Upper lobe of right lung (tissue), 1 donor: ENCODE results near the gene GXYLT2. TPM values are rescaled to one million over a fixed set of nuclear protein-coding genes. Genes with fewer than 3 reads are reported as not detected.

ENCODE experiments used
- ATAC-seq: fragments of 200-7000 bp; cut with Tn5 transposase; one replicate; pipeline ENCODE4 v1.9.1; 2020; ENCODE audit warnings: mild to moderate bottlenecking, moderate library complexity
- DNase-seq: peaks from one replicate; pipeline ENCODE4 v3.0.0-alpha.2; 2020
- H3K27ac ChIP-seq: fragments of 200-600 bp; one replicate; pipeline ENCODE4 v1.8.0; 2022
- H3K27me3 ChIP-seq: fragments of 200-600 bp; one replicate; pipeline ENCODE4 v1.8.0; 2022; ENCODE audit warnings: mild to moderate bottlenecking
- H3K36me3 ChIP-seq: fragments of 200-600 bp; one replicate; pipeline ENCODE4 v1.8.0; 2022
- H3K4me1 ChIP-seq: fragments of 200-600 bp; one replicate; pipeline ENCODE4 v1.8.0; 2022
- H3K4me3 ChIP-seq: fragments of 200-600 bp; one replicate; pipeline ENCODE4 v1.8.0; 2022; ENCODE audit warnings: mild to moderate bottlenecking
- H3K9me3 ChIP-seq: fragments of 200-600 bp; one replicate; pipeline ENCODE4 v1.8.0; 2022
- CTCF ChIP-seq: fragments of 200-600 bp; IDR thresholded peaks from one replicate; pipeline ENCODE4 v1.8.0; 2022; ENCODE audit warnings: antibody characterized with exemption
- intact Hi-C: fragments of 100-400 bp; cut with DNase I; formaldehyde crosslinking; loops from one replicate; pipeline ENCODE4 v1.11.0; 2022
- total RNA-seq: library from RNA; stranded (reverse); fragmentation: NEBNext Ultra II Directional; extraction: Animal tissue kit (Norgen Biotek cat#: 25700); gene quantifications from one replicate; pipeline ENCODE4 v1.2.1, GENCODE V29; 2021
- donor health status: DM: no; HTN: yes; CAD: no; lungs with severe emphysema.

The GXYLT2 gene
- total RNA-seq, 1 donor from 2014 or later = 8.4 TPM

GRCh38 chr3:72944696-72945095 is 56.9 kb downstream of the GXYLT2 start:
- H3K4me1 ChIP-seq = no peaks in the 10 kb centered on the region
- H3K27me3 ChIP-seq = no peaks in the 10 kb centered on the region
- DNase-seq (no peak), ATAC-seq (no peak)
- no peak for TF ChIP-seq CTCF
- intact Hi-C loops = no loop called here
- H3K36me3 ChIP-seq = no peaks in the 10 kb centered on the region
- no peak overlapping the region for H3K4me3 ChIP-seq
- no peak overlapping the region for H3K27ac ChIP-seq
- H3K9me3 ChIP-seq = no peaks in the 10 kb centered on the region

DNA sequence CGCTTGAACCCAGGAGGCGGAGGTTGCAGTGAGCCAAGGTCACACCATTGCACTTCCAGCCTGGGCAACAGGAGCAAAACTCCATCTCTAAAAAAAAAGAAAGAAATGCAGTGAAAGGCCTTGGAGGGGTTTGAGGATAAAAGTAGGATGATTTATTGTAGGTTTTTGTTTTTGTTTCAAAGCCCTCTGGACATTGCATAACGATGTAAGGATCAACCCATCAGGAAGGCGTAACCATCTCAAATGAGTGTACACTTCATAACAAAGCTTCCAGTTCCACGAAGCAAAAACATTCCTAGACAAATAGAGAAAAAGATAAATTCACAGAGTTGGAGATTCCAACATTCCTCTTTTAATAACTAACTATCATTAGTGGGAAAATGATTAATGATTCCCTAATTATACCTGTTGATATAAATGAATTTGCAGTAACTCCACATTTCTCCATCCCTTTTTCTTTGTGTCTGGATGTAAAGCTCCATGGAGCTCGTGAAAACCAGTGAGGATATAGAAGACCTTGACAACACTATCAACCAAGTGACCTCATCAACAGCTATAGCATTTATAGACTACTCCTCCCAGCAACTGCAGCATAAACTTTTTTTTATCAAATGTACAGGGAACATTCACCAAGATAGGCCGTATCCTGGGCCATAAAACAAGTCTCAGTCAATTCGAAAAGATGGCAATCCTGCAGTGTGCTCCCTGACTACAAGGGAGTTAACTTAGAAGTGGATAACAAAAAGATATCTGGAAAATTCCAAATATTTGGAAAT is 60.1 kb downstream of the GXYLT2 start:
- DNase-seq = no peak
- Histone ChIP-seq H3K4me3 (no peak overlapping the region), H3K27me3 (no peaks in the 10 kb centered on the region), H3K36me3 (no peaks in the 10 kb centered on the region), H3K9me3 (no peaks in the 10 kb centered on the region), H3K4me1 (no peaks in the 10 kb centered on the region), H3K27ac (no peak overlapping the region)
- no peak for TF ChIP-seq CTCF
- ATAC-seq = no peak
- intact Hi-C loops = no loop called here

DNA sequence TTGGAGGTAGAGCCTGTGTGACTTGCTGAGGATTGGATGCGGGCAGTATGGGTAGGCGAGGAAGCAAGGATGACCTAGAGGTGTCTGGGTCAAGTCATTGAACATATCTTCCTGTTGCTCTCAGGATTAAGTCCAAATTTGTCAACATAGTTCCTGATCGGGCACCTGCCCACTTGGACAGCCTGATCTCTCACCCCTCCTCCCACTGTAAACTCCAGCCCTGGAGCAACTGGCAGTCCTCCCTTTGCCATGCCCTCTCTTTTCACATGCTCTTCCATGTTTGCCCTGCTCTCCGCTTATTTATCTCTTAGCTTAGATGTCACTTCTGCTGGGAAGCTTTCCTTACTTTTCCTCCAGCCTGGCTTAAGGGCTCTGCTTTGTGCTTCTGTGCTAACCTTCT is 61.2 kb downstream of the GXYLT2 start:
- Histone ChIP-seq H3K4me3 (no peak overlapping the region), H3K36me3 (no peaks in the 10 kb centered on the region), H3K4me1 (no peaks in the 10 kb centered on the region), H3K27me3 (no peaks in the 10 kb centered on the region), H3K27ac (no peak overlapping the region), H3K9me3 (no peaks in the 10 kb centered on the region)
- DNase-seq (no peak), ATAC-seq (no peak)
- intact Hi-C loops = no loop called here
- TF ChIP-seq CTCF = no peak

DNA sequence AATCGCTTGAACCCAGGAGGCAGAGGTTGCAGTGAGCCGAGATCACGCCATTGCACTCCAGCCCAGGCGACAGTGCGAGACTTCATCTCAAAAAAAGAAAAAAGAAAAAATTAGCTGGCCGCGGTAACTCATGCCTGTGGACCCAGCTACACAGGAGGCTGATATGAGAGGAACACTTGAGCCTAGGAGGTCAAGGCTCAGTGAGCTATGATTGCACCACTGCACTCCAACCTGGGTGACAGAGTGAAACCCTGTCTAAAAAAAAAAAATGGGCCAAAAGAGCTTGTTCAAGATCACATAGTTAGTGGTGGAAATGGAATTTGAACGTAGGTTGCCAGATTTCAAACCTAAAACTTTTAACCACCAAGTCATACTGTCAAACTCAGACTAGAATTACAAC is 62.5 kb downstream of the GXYLT2 start:
- Histone ChIP-seq H3K27me3 (no peaks in the 10 kb centered on the region), H3K27ac (no peak overlapping the region), H3K4me3 (no peak overlapping the region), H3K9me3 (no peaks in the 10 kb centered on the region), H3K36me3 (no peaks in the 10 kb centered on the region), H3K4me1 (no peaks in the 10 kb centered on the region)
- no peak for DNase-seq
- ATAC-seq = no peak
- intact Hi-C loops = no loop called here
- no peak for TF ChIP-seq CTCF

DNA sequence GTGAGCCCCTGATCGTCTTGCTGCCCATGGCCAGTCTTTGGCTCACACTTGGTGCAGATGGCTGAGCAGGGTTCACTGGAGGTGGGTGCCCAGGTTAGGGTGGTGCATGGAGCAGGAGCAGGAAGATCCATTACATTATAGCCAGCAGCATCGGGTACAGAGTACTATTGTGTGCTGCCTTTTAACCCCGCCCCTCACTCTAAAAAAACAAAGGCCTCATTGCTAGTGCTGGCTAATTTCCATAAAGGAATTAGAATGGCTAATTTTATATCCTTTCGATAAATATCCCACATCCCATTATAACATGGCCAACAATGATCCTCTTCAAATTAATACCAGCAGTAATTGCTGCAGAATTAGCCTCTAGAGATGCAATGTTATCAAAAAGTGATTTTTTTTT is 63.0 kb downstream of the GXYLT2 start:
- TF ChIP-seq CTCF = no peak
- H3K27me3 ChIP-seq = no peaks in the 10 kb centered on the region
- no peaks in the 10 kb centered on the region for H3K4me1 ChIP-seq
- no peak overlapping the region for H3K27ac ChIP-seq
- H3K36me3 ChIP-seq = no peaks in the 10 kb centered on the region
- no peak overlapping the region for H3K4me3 ChIP-seq
- intact Hi-C loops = no loop called here
- no peak for ATAC-seq
- DNase-seq = no peak
- no peaks in the 10 kb centered on the region for H3K9me3 ChIP-seq
